NT2/D1 (cell line): ENCODE data around the gene NDUFAF2.

Experiments
- SUZ12 ChIP-seq: IDR thresholded peaks from 2 replicates; pipeline ENCODE4 v1.6.1; 2011; ENCODE audit not compliant: insufficient read length, insufficient read depth; ENCODE audit errors: extremely low read depth
- YY1 ChIP-seq: IDR thresholded peaks from 2 replicates; pipeline ENCODE4 v1.6.1; 2011; ENCODE audit not compliant: insufficient read length, insufficient read depth
- ZNF274 ChIP-seq: IDR thresholded peaks from 2 replicates; pipeline ENCODE4 v1.6.1; 2011; ENCODE audit warnings: mild to moderate bottlenecking, low read depth, low read length

GRCh38 chr5:61200582-61201155 is 255.7 kb downstream of the NDUFAF2 start:
- TF ChIP-seq ZNF274: no peak
- TF ChIP-seq YY1: no peak
- TF ChIP-seq SUZ12: no peak
